T-helper 22 cell (primary cell): ENCODE measurements around the gene CDC42SE2.

Experiments used
- DNase-seq: peaks from one replicate; pipeline ENCODE4 v3.0.0-alpha.2; 2020; ENCODE audit warnings: low read depth

The CDC42SE2 gene

GRCh38 chr5:131441184-131441583 lies 177.3 kb downstream of the CDC42SE2 start:
- no peak for DNase-seq
